Fibroblast of lung (primary cell): ENCODE measurements around the gene RNF168. TPM values are rescaled to one million over a fixed set of nuclear protein-coding genes. Genes with fewer than 3 reads are reported as not detected.
A peak's percentile ranks its signal among the peaks of the same experiment; 100 is the strongest.
"Not testable (repeated sequence)": the region's sequence is repeated elsewhere in the genome, so short reads cannot be mapped to it uniquely, and the experiment has no call there.

ENCODE experiments used
- DNase-seq, 2 donors: peaks; one replicate each; pipeline versions ENCODE4 v3.0.0 to v3.0.0-alpha.2; 2010; ENCODE audit warnings: low read depth in 2 of 2
- H2AFZ ChIP-seq: 2 replicates; pipeline ENCODE4 v1.5.1; 2012; ENCODE audit warnings: low read length, control low read depth, inconsistent platforms
- H3K27ac ChIP-seq: 2 replicates; pipeline ENCODE4 v1.5.1; 2011; ENCODE audit warnings: low read length, control low read depth; ENCODE audit not compliant: insufficient read depth
- H3K27me3 ChIP-seq: 2 replicates; pipeline ENCODE4 v1.5.1; 2011; ENCODE audit warnings: mild to moderate bottlenecking, low read length; ENCODE audit not compliant: control insufficient read depth, insufficient read depth
- H3K36me3 ChIP-seq: 2 replicates; pipeline ENCODE4 v1.5.1; 2011; ENCODE audit warnings: low read length; ENCODE audit not compliant: control insufficient read depth, insufficient read depth
- H3K4me1 ChIP-seq: 2 replicates; pipeline ENCODE4 v1.5.1; 2011; ENCODE audit warnings: low read length; ENCODE audit not compliant: control insufficient read depth, insufficient read depth; ENCODE audit errors: extremely low read depth
- H3K4me2 ChIP-seq: 2 replicates; pipeline ENCODE4 v1.5.1; 2011; ENCODE audit warnings: low read length, control low read depth; ENCODE audit not compliant: insufficient read depth; ENCODE audit errors: extremely low read depth
- H3K4me3 ChIP-seq, 4 experiments: fragments of 200-600 bp in 1 of 4; sonication (generic) in 1 of 4; replicated peaks in 1 of 4; 2 replicates each; pipeline ENCODE4 v1.5.1; 2011 to 2016; ENCODE audit warnings: low read length in 4 of 4, low read depth in 3 of 4, mild to moderate bottlenecking in 3 of 4, control low read depth in 2 of 4, inconsistent platforms in 1 of 4, mixed read lengths in 1 of 4; ENCODE audit not compliant: insufficient read depth in 1 of 4; ENCODE audit errors: control extremely low read depth in 1 of 4
- H3K79me2 ChIP-seq: 2 replicates; pipeline ENCODE4 v1.5.1; 2012; ENCODE audit warnings: mild to moderate bottlenecking, low read length, inconsistent platforms; ENCODE audit not compliant: control insufficient read depth, insufficient read depth
- H3K9ac ChIP-seq: 2 replicates; pipeline ENCODE4 v1.5.1; 2011; ENCODE audit warnings: mild to moderate bottlenecking, low read length, control low read depth; ENCODE audit not compliant: insufficient read depth
- H3K9me3 ChIP-seq: 2 replicates; pipeline ENCODE4 v1.5.1; 2012; ENCODE audit warnings: low read depth, low read length; ENCODE audit not compliant: control insufficient read depth, insufficient read depth
- H4K20me1 ChIP-seq: 2 replicates; pipeline ENCODE4 v1.5.1; 2011; ENCODE audit warnings: low read length; ENCODE audit not compliant: control insufficient read depth, insufficient read depth; ENCODE audit errors: extremely low read depth
- CTCF ChIP-seq, 2 donors: IDR thresholded peaks in 1 of 2; conservative IDR thresholded peaks in 1 of 2; 1 replicate in 1 of 2; 2 replicates in 1 of 2; pipeline ENCODE4 v1.5.1; 2011 to 2012; ENCODE audit warnings: low read length in 2 of 2, control low read depth in 1 of 2, inconsistent platforms in 1 of 2, low read depth in 1 of 2, mild to moderate bottlenecking in 1 of 2
- EZH2 ChIP-seq: IDR thresholded peaks from 2 replicates; pipeline ENCODE4 v1.5.1; 2012; ENCODE audit warnings: low read length, control low read depth, mild to moderate bottlenecking; ENCODE audit errors: missing control alignments
- polyA plus RNA-seq, 2 donors: library from polyadenylated mRNA; depleted of rRNA in 1 of 2; stranded (reverse) in 1 of 2; unstranded in 1 of 2; fragments of >200 nt; gene quantifications; 2 replicates each; pipeline ENCODE4 v1.2.1, GENCODE V29; 2011 to 2012; ENCODE audit warnings: missing spikeins in 1 of 2
- total RNA-seq: library from RNA; depleted of rRNA; stranded (reverse); fragments of >200 nt; gene quantifications from 2 replicates; pipeline ENCODE4 v1.2.1, GENCODE V29; 2014

The RNF168 gene
- total and polyA plus RNA-seq, 2 donors (not counting 1 experiment from before 2014, with no cell fraction given): 3.1 to 13.7 TPM

- H3K27me3 ChIP-seq: no peaks in the 10 kb centered on the region
- no peaks in the 10 kb centered on the region for H3K9me3 ChIP-seq
- no peak overlapping the region for H3K4me2 ChIP-seq
- H2AFZ ChIP-seq: no peak overlapping the region
- H3K9ac ChIP-seq: no peak overlapping the region
- TF ChIP-seq CTCF (conservative IDR thresholded peaks at IDR 0.05 in 1 of 2, IDR thresholded peaks at IDR 0.05 in 1 of 2; ENCODE audit: low read depth in 1 of 2, low read length in 2 of 2): no peak
- no peak for TF ChIP-seq EZH2
- H4K20me1 ChIP-seq: no peaks in the 10 kb centered on the region
- H3K79me2 ChIP-seq: peaks cover 64% of the 10 kb centered on the region
- no peak overlapping the region for H3K4me3 ChIP-seq
- no peaks in the 10 kb centered on the region for H3K36me3 ChIP-seq
- peak in 1 of 2 donors; percentile 36 for DNase-seq
- H3K4me1 ChIP-seq: no peaks in the 10 kb centered on the region
- no peak overlapping the region for H3K27ac ChIP-seq
Observed at GRCh38 chr3:196423044-196423781, 80.4 kb downstream of the RNF168 start.

GRCh38 chr3:196421668-196422067 lies 81.9 kb downstream of the RNF168 start:
- H2AFZ ChIP-seq, H3K9me3 ChIP-seq, H3K27me3 ChIP-seq, H3K4me2 ChIP-seq, H3K36me3 ChIP-seq, H3K27ac ChIP-seq, H3K4me3 ChIP-seq, H3K4me1 ChIP-seq, H3K9ac ChIP-seq, DNase-seq, H4K20me1 ChIP-seq: not testable (repeated sequence)
- peaks cover 61% of the 10 kb centered on the region for H3K79me2 ChIP-seq

- H3K4me2 ChIP-seq: no peak overlapping the region
- no peak overlapping the region for H2AFZ ChIP-seq
- H4K20me1 ChIP-seq: no peaks in the 10 kb centered on the region
- H3K36me3 ChIP-seq: no peaks in the 10 kb centered on the region
- H3K9ac ChIP-seq: no peak overlapping the region
- H3K79me2 ChIP-seq: peaks cover 58% of the 10 kb centered on the region
- H3K9me3 ChIP-seq: no peaks in the 10 kb centered on the region
- no peaks in the 10 kb centered on the region for H3K27me3 ChIP-seq
- H3K27ac ChIP-seq: no peak overlapping the region
- H3K4me1 ChIP-seq: no peaks in the 10 kb centered on the region
- H3K4me3 ChIP-seq: no peak overlapping the region
- TF ChIP-seq EZH2 (no peak), CTCF (conservative IDR thresholded peaks at IDR 0.05 in 1 of 2, IDR thresholded peaks at IDR 0.05 in 1 of 2; ENCODE audit: low read depth in 1 of 2, low read length in 2 of 2) (no peak)
- DNase-seq: no peak
Observed at GRCh38 chr3:196419386-196419785, 84.2 kb downstream of the RNF168 start.

Other genes with a start within 250 kb of the RNF168 start
- gene PCYT1A, start 216.0 kb downstream of the RNF168 start, total RNA-seq: 42.4 and 73.8 TPM in 2 replicates
- 68.9 and 70.2 TPM in 2 replicates for gene PCYT1A, start 216.0 kb downstream of the RNF168 start, polyA plus RNA-seq
- gene DYNLT2B, start 185.5 kb downstream of the RNF168 start, total RNA-seq: 5.1 and 9.1 TPM in 2 replicates
- 8.4 and 13.0 TPM in 2 replicates for gene DYNLT2B, start 185.5 kb downstream of the RNF168 start, polyA plus RNA-seq
- gene TM4SF19, start 165.4 kb downstream of the RNF168 start, total RNA-seq: not detected in 2 replicates
- 0.08 TPM in 1 of 2 replicates, not detected in the other for gene TM4SF19, start 165.4 kb downstream of the RNF168 start, polyA plus RNA-seq
- 21.1 and 28.1 TPM in 2 replicates for gene UBXN7, start 71.3 kb downstream of the RNF168 start, total RNA-seq
- gene UBXN7, start 71.3 kb downstream of the RNF168 start, polyA plus RNA-seq: 25.9 and 34.8 TPM in 2 replicates
- gene SMCO1, start 11.6 kb upstream of the RNF168 start, total RNA-seq: not detected in 2 replicates
- gene SMCO1, start 11.6 kb upstream of the RNF168 start, polyA plus RNA-seq: not detected in 2 replicates
- gene WDR53, start 64.8 kb upstream of the RNF168 start, total RNA-seq: 8.3 and 9.0 TPM in 2 replicates
- gene WDR53, start 64.8 kb upstream of the RNF168 start, polyA plus RNA-seq: 8.3 and 9.8 TPM in 2 replicates
- 6.9 and 8.2 TPM in 2 replicates for gene FBXO45, start 64.9 kb upstream of the RNF168 start, total RNA-seq
- 10.6 and 11.7 TPM in 2 replicates for gene FBXO45, start 64.9 kb upstream of the RNF168 start, polyA plus RNA-seq
- under 0.01 and 0.33 TPM in 2 replicates for gene NRROS, start 135.9 kb upstream of the RNF168 start, total RNA-seq
- gene NRROS, start 135.9 kb upstream of the RNF168 start, polyA plus RNA-seq: 0.08 and 0.43 TPM in 2 replicates
- 3.6 and 4.4 TPM in 2 replicates for gene CEP19, start 208.5 kb upstream of the RNF168 start, total RNA-seq
- gene CEP19, start 208.5 kb upstream of the RNF168 start, polyA plus RNA-seq: 2.3 and 3.2 TPM in 2 replicates
- 10.7 and 11.0 TPM in 2 replicates for gene PIGX, start 208.6 kb upstream of the RNF168 start, total RNA-seq
- 11.9 and 17.0 TPM in 2 replicates for gene PIGX, start 208.6 kb upstream of the RNF168 start, polyA plus RNA-seq
- gene PAK2, start 236.1 kb upstream of the RNF168 start, total RNA-seq: 30.0 and 37.5 TPM in 2 replicates
- 40.7 and 42.7 TPM in 2 replicates for gene PAK2, start 236.1 kb upstream of the RNF168 start, polyA plus RNA-seq